GM18526 (cell line): ENCODE results near the gene PCCA.

Experiments used
- POLR2A ChIP-seq: IDR thresholded peaks from 3 replicates; pipeline ENCODE4 v1.6.1; 2011; ENCODE audit not compliant: insufficient read length; ENCODE audit errors: extremely low read depth

The PCCA gene

GRCh38 chr13:100493418-100493817, 404.5 kb downstream of the PCCA start:
- no peak for TF ChIP-seq POLR2A

- no peak for TF ChIP-seq POLR2A
Measured at GRCh38 chr13:100495455-100495854, 406.6 kb downstream of the PCCA start.

GRCh38 chr13:100497389-100497788, 408.5 kb downstream of the PCCA start:
- no peak for TF ChIP-seq POLR2A

- TF ChIP-seq POLR2A, result no peak
Measured at GRCh38 chr13:100502446-100502845, 413.6 kb downstream of the PCCA start.

GRCh38 chr13:100503622-100504021, 414.7 kb downstream of the PCCA start:
- no peak for TF ChIP-seq POLR2A

DNA sequence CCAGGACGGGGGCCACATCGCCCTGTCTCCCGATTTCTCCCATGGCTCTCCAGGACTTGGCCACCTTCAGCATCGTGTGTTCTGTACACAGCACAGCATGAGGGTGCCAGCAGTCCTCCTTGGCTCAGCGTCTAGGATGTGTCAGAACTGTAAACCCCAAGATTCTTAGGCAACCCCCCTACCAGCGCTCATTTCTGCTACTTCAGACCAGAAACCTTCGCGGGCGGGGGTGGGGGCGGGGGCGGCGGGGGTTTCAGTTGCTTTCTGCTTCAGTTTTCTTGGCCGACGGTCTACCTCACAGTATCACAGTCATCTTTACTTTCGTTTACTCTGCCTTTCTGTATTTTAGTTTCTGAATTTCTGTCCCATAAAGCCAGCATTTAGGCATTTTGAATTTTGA, 417.3 kb downstream of the PCCA start:
- TF ChIP-seq POLR2A, result no peak

DNA sequence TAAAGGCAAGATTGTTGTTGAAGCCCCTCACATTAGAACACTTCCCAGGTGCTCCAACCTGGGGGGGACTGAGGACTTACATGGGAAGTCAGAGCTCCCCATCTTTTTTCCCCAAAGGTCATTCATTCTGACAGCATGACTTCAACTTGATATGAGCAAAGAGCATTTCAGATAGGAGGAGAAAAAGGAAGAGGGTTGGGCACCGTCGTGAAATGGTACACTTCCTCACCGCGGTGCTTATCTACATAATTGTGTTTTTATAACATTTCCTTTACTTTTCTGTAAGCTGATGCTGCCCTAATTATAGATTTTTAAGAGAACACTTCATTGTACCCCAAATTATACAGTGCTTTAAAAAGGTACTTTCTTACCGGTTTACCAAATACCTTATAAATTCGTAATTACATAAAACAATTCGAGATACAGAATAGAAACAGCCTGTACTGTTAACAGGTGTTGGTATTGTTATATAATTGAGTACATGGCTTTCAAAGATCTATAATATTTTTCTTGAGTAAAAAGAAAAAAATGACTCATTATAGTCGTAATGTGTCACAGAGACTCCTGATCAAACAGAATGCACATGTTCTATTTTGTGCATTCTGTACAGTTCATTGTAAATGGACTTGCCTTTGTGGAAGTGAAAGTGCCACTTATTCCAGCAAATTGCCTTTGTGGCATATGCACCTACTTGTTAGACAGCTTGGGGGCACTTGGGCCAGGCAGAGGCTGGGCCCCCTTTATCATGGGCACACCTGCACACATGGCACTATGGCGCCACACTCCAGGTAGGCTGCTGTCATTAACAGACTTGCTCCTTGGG, 417.9 kb downstream of the PCCA start:
- TF ChIP-seq POLR2A, result no peak

GRCh38 chr13:100508455-100508854, 419.6 kb downstream of the PCCA start:
- TF ChIP-seq POLR2A, result no peak

DNA sequence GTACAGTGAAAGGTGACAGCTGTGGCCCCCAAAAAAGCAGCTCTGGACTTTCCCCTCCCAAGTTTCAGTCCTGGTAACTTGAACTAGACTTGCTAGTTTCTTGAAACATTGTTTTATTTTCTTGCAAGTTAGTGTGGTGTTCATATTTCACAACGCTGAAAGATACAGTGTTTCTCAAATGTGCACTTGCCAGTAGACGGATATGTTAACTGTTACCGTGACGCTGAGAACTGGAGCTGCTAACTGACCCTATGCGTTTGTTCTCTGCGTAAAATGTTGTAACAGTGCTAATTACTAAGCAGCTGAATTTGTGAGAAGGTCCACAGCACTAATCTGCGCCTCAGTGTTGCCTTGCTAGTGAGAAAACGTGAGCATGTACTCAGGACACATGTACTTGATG, 420.1 kb downstream of the PCCA start:
- TF ChIP-seq POLR2A, result no peak

- TF ChIP-seq POLR2A, result no peak
Measured at GRCh38 chr13:100510208-100510957, 421.5 kb downstream of the PCCA start.

DNA sequence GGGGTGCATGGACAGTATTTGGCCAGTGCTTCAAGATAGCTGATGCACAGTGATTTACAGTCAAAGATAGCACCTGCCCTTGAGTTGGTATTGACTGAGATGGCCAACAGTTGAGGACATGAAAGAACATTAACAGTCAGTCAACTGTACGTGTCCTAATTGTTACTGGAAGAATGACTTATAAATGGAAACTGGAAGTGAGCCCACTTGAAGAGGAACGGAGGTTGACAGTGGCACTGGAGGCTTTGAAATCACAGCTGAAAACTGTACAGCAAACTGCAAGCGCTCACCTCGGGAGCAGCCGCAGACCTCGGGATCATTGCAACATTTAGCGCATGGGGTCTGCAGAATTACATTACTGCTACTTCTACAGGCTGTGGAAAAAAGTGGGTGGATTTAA, 422.6 kb downstream of the PCCA start:
- TF ChIP-seq POLR2A, result no peak

GRCh38 chr13:100512422-100512821, 423.5 kb downstream of the PCCA start:
- TF ChIP-seq POLR2A, result no peak

DNA sequence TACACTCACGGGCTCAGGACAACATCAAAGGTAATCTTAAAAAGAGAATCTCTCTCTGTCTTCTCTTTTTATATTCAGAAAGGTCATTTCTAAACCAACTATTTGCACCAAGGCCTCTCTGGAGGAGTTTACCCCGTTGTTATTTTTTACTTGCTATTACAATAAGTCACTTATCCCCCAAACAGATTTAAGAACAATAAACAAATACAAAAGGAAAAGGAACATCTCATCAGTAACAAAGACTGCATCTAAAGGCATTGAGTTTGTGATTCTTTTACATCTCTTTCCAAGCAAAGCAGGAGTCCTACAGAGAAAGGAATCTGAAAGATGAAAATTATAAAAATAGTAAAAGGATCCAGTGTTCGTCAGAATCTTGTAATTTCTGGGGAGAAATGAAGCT, 424.3 kb downstream of the PCCA start:
- TF ChIP-seq POLR2A, result no peak

GRCh38 chr13:100513987-100514670, 425.2 kb downstream of the PCCA start:
- no peak for TF ChIP-seq POLR2A

GRCh38 chr13:100514788-100515409, 426.0 kb downstream of the PCCA start:
- TF ChIP-seq POLR2A, result no peak
